Measurements from ENCODE around the gene NOS1.

The NOS1 gene

DNA sequence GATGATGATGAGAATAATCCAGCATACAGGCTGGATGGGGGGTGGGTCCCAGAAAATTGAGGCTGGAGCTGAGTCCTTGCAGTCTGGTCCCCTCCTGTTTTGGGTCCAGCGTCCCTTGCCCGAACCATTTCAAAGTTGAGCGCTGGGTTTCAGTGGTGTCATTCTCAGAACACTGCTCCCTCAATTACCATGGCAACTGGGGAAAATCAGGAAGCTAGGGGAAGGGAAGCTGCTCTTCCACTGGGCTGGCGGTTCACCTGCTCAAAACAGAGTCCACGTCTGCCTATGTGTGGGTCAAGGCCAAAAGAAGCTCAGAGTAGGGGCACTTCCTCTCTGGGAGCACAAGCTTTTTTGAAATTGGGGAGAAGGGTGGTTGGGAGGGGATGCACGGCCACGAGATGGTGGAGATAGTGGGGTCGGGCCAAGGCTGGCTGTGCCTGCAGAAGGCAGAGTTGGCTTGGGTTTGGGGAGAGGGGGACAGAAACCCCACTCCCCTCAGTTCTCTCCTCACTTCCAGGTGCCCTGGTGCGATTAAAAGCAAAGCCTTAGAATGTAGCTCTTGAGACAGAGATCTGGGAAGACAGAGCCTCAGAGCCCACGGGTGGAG lies 1.7 kb upstream of the NOS1 start:
- DNase-seq = no peak

GRCh38 chr12:117362391-117362790 lies 965 bp upstream of the NOS1 start:
- DNase-seq = no peak

- DNase-seq = no peak
Measured at GRCh38 chr12:117361905-117362304, 479 bp upstream of the NOS1 start.

DNA sequence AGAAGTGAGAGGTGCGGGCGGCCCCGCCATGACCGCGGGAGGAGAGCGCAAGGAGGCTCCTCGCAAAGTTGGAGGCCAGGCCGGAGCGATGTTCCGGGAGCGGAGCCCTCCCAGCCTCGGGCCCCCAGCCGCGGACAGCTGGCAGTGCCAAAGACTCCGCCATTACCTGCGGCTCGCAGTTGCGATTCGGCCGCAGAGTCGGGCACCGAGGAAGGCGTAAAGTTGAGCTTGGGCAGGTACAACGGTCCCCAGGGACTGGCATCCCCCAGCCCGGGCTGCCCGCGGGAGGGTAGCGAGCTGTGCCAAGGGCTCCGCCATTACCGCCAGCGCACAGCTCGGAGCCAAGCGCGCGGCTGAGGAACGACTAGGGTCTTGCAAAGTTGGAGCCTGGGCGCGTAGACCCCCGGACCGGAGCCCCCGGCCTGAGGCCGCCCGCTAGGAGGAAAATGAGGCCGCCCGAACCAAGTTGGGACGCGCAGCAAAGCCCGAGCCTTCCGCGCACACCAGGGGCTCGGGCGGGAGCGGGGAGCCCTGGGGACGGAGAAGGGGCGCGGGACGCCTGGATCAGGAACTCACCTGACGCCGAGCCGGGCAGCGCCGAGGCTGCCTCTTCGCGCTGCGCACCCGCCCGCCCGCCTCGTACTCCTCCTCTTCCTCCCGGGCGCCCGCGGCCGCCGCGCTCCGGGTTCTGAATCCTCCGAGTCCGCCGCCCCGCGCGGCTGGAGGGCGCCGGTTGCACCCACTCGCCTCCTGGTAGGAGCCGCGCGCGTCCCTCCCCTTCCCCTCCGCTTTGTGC lies 677 bp downstream of the NOS1 start:
- DNase-seq = no peak

DNA sequence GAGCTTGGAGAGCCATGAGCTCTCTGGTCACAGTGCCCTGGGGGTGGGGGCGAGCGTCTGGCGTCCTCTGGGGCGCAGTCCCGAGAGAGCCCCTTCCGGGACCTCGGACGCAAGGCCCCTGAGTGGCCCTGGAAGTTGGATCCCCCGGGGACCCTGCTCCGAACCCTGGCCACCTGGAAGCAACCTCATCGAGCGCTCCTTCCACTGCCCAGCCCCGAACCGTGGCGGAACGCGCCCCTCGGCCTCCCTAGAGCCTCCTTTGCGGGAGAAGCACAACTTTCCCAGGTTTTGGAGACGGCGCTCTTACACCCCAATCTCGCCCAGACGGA lies 1.2 kb downstream of the NOS1 start:
- DNase-seq = no peak

GRCh38 chr12:117359029-117359845 lies 2.2 kb downstream of the NOS1 start:
- DNase-seq = no peak

GRCh38 chr12:117356048-117356447 lies 5.4 kb downstream of the NOS1 start:
- no peak for DNase-seq

DNA sequence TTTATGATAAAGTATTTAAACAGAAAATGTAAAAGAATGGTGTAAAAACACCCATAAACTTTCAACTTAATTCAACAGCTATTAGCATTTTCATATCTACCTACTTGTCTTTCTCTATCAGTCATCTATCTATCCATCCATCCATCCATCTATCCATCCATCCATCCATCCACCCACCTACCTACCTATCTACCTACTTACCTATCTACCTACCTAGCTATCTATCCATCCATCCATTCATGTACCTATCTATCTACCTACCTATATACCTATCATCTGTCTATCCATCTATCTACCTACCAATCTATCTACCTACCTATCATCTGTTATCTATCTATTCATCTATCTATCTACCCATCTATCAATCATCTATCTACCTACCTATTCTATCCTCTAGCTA lies 8.5 kb downstream of the NOS1 start:
- DNase-seq = no peak

DNA sequence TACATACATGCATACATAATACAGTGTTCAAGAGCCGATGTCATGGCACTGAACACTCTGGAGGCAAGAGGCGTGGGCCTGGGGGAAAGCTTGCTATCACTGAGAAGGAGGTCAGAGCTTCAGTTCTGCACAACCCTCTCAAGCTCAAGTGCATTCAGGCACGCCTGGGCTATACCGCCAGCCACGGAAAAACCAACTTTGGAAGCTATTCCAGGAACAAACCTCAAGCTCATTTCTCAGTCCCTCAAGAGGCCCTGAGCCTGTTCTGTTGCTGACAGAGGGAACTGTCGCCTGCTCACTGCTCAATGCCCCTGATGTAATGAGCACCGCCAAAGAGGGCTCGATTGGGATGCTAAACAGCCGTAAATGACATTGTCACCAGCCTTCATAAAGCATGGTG lies 9.2 kb downstream of the NOS1 start:
- DNase-seq = no peak

DNA sequence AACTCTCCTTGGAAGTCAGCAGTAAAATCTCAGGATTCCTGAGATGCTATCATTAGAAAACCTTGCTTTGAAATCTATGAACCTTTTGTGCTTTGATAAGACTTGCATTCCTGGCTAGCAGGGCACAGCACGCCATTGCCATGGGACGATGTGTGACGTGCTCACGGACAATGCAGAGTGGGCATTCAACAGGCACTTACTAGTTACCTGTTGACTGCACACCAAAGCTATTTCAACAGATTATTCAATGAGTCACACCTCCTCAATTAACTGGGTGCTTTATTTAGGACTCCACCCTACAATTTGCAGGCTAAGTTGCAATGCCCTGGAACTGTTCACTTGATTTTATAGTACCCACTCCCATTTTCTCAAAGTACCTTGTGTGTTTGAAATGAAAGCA lies 11.3 kb downstream of the NOS1 start:
- DNase-seq = no peak

GRCh38 chr12:117347588-117347987 lies 13.8 kb downstream of the NOS1 start:
- DNase-seq = no peak

GRCh38 chr12:117344716-117345115 lies 16.7 kb downstream of the NOS1 start:
- DNase-seq = no peak

GRCh38 chr12:117343849-117344248 lies 17.6 kb downstream of the NOS1 start:
- DNase-seq = no peak

- no peak for DNase-seq
Measured at GRCh38 chr12:117343296-117343695, 18.1 kb downstream of the NOS1 start.

DNA sequence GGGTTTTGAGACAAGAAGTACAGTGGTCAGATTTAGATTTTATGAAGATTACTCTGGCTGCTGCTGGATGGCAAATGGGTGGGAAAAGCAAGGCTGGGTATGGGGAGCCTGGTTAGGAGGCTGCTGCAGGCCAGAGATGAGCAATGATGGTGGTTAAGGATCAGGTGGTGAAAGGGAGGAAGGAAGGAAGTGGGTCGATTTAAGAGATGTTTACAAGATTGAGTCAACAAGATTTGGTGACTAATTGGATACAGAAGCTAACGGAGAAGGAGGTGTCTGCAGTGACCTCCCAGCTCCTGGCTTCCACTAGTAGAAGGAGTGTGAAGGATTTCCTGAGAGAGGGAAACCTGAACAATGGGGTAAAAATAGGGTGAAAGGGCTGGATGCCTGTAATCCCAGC lies 18.7 kb downstream of the NOS1 start:
- DNase-seq = no peak

GRCh38 chr12:117342247-117342646 lies 19.2 kb downstream of the NOS1 start:
- no peak for DNase-seq

- no peak for DNase-seq
Measured at GRCh38 chr12:117339104-117339503, 22.3 kb downstream of the NOS1 start.

DNA sequence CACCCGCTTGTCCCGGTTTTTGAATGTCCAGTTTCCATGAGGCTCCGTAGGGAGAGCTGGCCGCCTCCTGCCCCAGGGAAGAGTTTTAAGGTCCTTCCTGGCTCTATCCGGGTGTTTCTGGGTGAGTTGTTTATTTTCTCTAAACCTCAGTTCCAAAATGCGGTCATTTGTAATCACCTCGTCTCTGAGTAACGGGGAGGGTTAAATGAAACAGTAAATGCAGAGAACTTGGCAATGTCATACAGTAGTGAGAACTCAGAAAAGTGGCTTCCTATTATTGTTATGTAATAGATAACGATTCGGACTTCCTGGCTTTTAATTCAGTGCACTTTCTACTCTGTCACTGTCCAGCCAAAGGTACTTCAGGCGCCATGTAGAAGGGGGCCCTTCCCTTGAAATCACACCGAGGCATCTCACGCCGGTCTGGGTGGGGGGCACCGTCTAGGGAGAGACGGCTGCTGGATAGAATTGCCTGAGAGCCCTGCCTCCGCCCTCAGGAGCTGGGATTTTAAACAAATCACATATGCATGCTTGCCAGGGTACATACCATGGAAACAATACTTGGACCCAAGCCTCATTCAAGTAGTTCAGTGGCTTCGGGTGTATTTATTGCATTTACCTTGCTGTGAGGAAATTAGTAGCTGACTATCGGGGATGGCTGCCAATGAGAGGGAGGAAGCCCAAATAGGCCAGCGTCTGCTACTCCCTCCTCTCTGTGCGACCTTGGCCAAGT lies 26.4 kb downstream of the NOS1 start:
- no peak for DNase-seq

DNA sequence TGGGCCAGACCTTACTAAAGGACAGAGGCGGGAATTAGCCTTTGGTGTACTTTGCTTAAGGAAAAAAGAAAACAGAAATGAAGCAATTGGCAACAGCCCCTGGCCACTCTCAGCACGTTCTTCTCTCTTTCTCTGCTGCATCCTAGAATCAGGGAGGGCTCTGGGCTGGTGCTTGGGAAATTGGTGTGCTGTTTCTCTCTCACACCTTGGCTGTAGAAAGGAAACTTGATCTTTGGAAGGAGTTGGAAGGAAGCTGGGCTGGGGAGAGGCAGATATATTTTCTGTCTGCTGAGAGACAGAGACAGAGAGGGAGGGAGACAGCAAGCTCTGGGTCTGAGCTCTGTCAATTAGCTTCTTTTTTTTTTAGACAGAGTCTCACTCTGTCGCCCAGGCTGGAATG lies 27.4 kb downstream of the NOS1 start:
- DNase-seq = no peak

- peak; percentile 12 for DNase-seq
Measured at GRCh38 chr12:117333331-117333881, 28.0 kb downstream of the NOS1 start.

- DNase-seq = no peak
Measured at GRCh38 chr12:117331691-117332090, 29.7 kb downstream of the NOS1 start.

DNA sequence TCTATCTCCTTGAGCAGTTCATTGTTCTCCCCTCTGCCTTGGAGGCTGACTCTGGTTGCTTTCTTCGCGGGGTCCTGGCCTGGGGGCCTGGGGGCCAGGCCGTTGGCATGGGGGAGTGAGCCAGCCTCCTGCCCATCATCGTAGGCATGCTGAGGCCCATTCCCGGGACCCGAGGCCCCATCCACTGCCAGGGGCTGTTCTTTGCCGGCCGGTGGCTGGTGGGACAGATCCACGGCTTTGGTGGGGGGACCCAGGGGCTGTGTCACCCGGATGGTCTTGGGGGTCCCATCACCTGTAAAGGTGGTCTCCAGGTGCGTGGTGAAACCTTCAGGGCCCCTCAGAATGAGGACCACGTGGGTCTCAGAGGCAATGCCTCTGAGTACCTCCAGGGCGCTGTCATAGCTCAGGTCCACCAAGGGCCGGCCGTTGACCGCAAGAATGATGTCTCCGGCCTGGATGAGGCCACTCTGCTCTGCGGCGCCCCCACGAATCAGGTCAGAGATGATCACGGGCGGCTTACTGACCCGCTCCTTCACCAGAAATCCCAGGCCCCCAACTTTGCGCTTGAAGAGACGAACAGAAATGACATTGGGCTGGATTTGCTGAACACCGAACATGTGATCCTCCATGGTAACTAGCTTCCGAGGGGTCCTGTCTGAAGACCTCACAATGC lies 30.8 kb downstream of the NOS1 start:
- no peak for DNase-seq

DNA sequence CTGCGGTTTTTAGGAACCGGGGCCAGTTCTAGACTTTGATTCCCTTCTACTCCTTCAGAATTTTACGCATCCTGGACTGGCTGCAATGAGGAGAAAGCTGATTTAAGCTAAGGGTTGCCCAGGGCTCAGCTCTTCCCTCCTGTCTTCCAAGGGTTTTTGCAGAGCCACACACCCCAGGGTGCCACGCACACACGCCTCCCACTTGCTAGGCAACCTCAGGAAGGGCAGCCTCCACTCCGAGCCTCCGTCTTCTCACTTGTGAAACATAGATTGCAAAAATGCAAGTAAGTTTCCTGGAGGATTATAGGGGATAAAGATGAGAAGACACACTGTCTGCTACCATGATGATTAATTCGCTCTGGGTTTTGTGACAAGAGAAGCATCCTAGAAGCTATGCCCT lies 31.7 kb downstream of the NOS1 start:
- DNase-seq = no peak

Data from suppressor macrophage treated with lipopolysaccharide for 4 hours (primary cell).